CD4-positive, alpha-beta T cell treated with Interleukin-4 for 4 hours (primary cell): ENCODE data around the gene ATP7B.

Experiments
- DNase-seq: peaks from one replicate; pipeline ENCODE4 v3.0.0-alpha.2; 2020

Gene ATP7B

GRCh38 chr13:51976423-51976822 lies 34.8 kb downstream of the ATP7B start:
- no peak for DNase-seq

- no peak for DNase-seq
Measured at GRCh38 chr13:51974482-51974881, 36.8 kb downstream of the ATP7B start.

GRCh38 chr13:51971520-51972426 lies 39.5 kb downstream of the ATP7B start:
- DNase-seq = no peak

GRCh38 chr13:51970349-51970748 lies 40.9 kb downstream of the ATP7B start:
- no peak for DNase-seq

DNA sequence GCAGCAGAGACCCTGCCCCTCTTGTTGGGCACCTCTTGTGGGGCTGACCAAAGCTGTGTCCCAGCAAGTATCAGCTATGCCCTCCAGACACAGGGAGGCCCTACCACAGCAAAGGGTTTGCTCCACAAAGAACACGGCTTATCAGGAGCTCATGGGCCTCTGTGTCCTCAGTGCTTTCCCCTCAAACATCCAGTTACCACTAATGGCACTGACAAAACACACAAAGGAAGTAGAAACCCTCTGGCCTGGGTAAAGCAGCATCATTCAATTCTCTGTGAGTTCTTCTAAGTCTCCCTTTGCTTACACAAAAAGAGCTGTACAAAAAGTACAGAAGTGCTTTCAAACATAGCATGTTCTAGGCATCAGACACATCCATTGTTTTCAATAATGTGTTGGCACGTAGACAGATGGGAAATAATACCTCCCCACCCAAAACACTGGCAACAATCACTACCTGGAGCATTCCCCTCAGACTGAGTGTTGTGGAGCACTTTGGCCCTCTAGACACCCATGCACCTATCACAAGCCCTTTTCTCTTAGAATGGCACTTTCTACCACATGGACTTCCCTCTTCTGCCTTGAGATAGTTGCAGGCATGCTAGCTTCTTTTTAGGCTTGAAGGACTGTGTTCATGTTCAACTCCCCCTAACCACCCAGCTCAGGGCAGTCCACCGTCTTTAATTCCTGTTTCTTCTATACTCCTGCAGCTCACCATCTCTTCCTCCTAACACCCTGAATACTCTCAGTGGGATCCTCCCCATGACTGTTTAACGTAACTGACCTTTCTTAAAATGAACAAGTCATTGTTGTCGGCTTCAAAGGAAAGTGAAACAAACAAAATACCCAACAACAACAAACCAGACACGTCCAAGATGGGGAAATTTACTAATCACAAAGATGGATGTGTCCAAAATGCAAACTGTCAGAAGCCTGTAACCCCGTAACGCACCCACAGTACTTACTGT lies 43.5 kb downstream of the ATP7B start:
- no peak for DNase-seq

DNA sequence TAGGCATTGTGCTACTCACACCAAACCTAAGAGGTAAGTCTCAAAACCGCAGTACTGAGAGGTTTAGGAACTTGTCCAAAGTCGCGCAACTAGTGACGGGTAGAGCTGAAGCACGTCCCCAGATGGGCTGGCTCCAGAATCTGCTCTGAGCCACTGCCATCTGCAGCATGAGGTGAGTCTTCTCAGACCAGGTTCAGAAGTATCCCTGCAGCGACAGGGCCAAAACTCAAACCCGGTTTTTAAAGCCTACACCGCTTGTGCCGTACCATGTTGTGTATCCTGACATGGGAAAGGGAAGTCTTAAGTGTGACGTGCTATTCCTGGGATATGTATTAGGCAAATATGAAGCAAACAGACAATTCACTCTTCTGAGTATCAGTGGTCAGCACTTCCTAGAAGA lies 45.1 kb downstream of the ATP7B start:
- no peak for DNase-seq

GRCh38 chr13:51961493-51962403 lies 49.5 kb downstream of the ATP7B start:
- DNase-seq = no peak

DNA sequence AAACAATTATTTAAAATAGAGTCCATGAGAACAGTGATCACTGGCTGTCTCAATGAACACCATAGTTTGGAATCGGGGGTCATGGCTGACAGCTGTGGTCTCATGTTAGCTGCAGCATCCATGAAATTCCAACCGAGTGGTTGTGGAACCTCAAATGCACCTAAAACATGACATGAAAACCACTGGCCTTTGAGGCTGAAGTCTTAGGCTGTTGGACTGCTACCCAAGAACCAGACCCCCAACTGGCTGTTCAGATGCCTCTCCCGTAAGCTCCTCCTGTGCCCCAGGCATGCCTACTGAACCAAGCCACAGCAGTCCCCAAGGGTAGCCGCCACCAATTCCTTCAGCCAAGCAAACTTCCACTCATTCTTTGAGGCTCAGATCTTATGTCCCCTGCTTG lies 50.5 kb downstream of the ATP7B start:
- no peak for DNase-seq

GRCh38 chr13:51959773-51960172 lies 51.5 kb downstream of the ATP7B start:
- DNase-seq = no peak

DNA sequence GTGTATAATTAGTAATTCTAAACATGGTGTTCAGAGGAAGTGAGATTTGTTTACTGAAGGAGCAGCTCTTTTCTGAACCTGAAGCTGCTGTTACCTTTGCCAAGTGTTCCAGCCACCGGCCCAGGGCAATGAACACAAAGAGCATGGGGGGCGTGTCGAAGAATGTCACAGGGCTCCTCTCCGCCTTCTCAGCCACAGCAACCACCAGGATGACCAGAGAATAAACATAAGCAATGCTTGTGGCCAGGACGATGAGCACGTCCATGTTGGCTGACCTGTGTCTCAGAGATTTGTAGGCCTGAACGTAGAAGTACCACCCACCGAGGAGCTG lies 53.1 kb downstream of the ATP7B start:
- DNase-seq = no peak

- no peak for DNase-seq
Measured at GRCh38 chr13:51957377-51958216, 53.7 kb downstream of the ATP7B start.

DNA sequence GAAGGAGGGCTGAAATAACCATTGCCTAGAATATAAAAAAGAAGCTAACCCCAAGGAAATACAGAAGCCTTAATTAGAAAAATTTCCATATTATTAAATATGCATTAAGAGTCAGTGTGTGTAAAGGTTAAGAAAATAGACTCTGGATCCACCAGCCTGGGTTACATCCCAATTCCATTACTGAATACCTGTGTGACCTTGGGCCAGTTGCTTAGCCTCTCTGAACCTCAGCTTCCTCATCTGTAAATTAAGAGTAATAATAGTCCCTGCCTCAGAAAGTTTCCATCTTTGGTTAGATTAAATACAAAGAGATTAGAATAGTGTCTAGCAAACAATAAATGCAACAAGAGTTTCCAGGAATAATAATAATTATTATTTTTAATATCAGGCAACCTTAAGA lies 54.5 kb downstream of the ATP7B start:
- DNase-seq = no peak

GRCh38 chr13:51955816-51956603 lies 55.2 kb downstream of the ATP7B start:
- no peak for DNase-seq

DNA sequence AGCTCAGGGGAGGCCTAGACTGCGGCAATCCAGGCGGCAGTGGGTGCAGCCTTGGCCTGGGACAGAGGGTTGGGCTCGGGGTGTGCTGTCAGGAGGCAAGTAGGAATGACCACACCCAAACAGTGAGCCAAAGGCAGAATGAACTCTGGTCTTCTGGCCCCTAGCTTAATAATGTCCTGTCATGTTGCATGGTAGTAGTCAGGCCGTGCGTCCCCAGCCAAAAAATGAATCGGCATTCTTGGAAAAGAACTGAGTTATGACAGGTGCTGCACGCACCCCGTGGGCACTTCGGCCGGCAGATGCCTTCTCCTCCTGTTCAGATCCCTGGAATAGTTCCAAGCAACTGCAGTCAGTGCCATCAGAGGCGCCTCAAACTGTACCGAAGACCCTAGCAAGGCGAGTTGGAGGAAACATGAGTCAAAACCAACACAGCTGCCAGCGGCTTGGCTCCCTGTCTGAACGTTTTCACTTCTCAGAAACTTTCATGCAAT lies 55.9 kb downstream of the ATP7B start:
- DNase-seq = no peak

DNA sequence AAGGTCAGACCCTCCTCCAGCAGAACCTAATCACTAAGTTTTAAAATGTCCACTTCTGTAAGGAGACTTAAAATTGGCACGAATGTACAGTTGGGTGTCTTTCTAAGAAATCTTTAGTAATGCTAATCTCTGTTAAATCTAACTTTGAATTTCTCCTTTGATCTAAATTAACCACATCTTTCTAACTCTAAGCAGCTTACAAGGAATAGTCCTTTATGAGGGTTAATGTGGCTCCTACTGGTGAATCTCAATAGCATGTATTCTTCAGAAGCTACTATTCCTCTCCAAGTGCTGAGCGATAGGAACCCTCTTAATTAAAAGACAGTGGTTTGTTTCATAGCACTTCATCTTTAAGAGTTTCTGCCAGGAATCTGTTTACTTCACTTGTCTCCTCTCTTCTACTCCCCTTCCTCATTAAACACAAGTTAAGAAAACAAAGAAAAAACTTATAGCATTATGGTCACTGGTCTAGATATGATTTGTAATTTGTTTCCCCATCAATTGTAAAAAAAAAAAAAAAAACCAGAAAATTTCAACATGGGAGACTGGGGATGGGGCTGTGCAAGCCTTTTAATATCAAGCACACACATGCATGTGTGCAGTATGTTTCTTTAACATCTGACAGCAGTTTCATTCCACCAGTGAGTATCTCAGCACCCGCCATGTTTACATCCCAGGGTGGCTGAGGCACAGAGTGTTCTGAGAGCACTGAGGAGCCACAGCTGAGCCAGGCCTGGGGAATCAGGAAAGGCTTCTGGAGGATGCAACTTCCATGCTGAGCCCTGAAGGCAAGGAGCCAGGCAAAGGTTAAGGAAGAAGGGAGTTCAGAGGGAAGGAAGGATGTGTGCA lies 57.7 kb downstream of the ATP7B start:
- DNase-seq = peak; percentile 4

- DNase-seq = peak; percentile 27
Measured at GRCh38 chr13:51950722-51951121, 60.5 kb downstream of the ATP7B start.

GRCh38 chr13:51946163-51946669 lies 65.0 kb downstream of the ATP7B start:
- no peak for DNase-seq

DNA sequence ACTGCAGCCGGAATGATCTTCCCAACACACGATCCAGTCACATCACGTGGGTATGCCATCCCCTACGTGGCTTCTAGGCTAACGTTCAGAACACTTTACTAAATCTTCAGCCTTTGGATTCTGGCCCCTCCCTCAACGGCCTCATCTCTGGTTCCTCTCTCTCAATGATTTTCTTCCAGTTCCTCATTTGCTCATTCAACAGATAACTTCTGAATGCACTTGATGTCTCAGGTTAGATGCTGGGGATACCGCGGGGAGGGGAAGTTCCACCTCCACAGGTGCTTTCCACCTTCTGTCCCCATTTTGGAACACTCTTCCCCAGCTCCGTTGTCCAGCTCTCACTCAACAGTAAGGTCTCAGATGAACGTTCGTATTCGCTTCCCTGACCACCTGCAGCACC lies 66.1 kb downstream of the ATP7B start:
- DNase-seq = no peak

GRCh38 chr13:51944428-51944827 lies 66.8 kb downstream of the ATP7B start:
- no peak for DNase-seq

GRCh38 chr13:51943721-51944120 lies 67.5 kb downstream of the ATP7B start:
- no peak for DNase-seq
